OCI-LY1 (cell line): ENCODE results near the gene PVALEF.

Source experiments
- CTCF ChIP-seq: fragments of 200-600 bp; sonication (generic), shearing (Covaris generic); IDR thresholded peaks from 2 replicates; pipeline ENCODE4 v1.5.1; 2017; ENCODE audit warnings: mild to moderate bottlenecking, antibody characterized with exemption, low read length, moderate library complexity, mixed read lengths
- EZH2 ChIP-seq: fragments of 200-600 bp; sonication (generic), shearing (Covaris generic); IDR thresholded peaks from 2 replicates; pipeline ENCODE4 v1.8.0; 2017; ENCODE audit warnings: borderline replicate concordance, mixed run types, mild to moderate bottlenecking, antibody characterized with exemption, low read length, moderate library complexity, mixed read lengths

- TF ChIP-seq CTCF (no peak), EZH2 (no peak)
Measured at GRCh38 chr17:81186203-81186602, 20.9 kb downstream of the PVALEF start.
